ENCODE results near the gene REEP1. TPM values are rescaled to one million over a fixed set of nuclear protein-coding genes. Genes with fewer than 3 reads are reported as not detected.

Gene REEP1
- total and polyA plus RNA-seq, 9 of the 15 experiments (the other 6 are each of a cell fraction or from before 2014, with no cell fraction given), result 0.11 to 0.67 (median 0.13) TPM

DNA sequence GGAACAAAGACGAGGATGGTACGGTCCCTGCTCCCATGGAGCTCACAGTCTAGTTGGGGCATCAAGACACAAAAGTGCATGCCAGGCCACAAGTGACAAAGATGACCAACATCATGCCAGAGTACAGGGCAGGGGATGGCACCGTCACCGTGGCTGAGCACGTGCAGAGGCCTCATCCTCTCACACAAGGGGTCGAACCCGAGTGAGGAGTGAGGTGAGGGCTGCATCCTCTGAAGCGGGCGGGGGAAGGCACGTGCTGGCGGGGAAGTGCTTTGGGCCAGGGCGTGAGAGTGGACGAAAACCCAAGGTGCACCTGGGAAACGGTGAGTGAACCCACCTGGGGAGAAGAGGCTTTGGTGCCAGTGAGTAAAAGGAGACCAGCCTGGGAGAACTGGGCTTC, 97.2 kb downstream of the REEP1 start:
- Histone ChIP-seq H3K27me3 (ENCODE audit: control insufficient read depth in 2 of 2, insufficient read depth in 2 of 2, low read length in 2 of 2) (peaks cover 52 to 73% of the 10 kb centered on the region in 2 experiments), H3K4me2 (ENCODE audit: insufficient read depth, low read length) (no peak overlapping the region), H3K9ac (ENCODE audit: insufficient read depth in 1 of 2, low read depth in 2 of 2, low read length in 2 of 2) (no peak overlapping the region), H3K4me1 (replicated peaks in 1 of 2; ENCODE audit: control insufficient read depth in 2 of 2, insufficient read depth in 2 of 2, low read length in 2 of 2) (no peaks in the 10 kb centered on the region), H2AFZ (ENCODE audit: low read depth, low read length) (no peak overlapping the region), H3K9me3 (replicated peaks; ENCODE audit: control insufficient read depth, insufficient read depth, low read depth, low read length) (no peaks in the 10 kb centered on the region), H3K36me3 (ENCODE audit: control insufficient read depth, insufficient read depth, low read length) (no peaks in the 10 kb centered on the region), H3K9me1 (ENCODE audit: control insufficient read depth, insufficient read depth, low read length) (no peaks in the 10 kb centered on the region), H3K4me3 (no peak overlapping the region), H4K20me1 (replicated peaks; ENCODE audit: control insufficient read depth, insufficient read depth, low read length) (no peaks in the 10 kb centered on the region), H3K27ac (ENCODE audit: extremely low read depth, low read depth, low read length) (no peak overlapping the region), H3K79me2 (ENCODE audit: control insufficient read depth, insufficient read depth, low read length) (no peaks in the 10 kb centered on the region)
- in situ Hi-C loops (cut with MboI), result no loop called here
- TF ChIP-seq, protein P1, sequence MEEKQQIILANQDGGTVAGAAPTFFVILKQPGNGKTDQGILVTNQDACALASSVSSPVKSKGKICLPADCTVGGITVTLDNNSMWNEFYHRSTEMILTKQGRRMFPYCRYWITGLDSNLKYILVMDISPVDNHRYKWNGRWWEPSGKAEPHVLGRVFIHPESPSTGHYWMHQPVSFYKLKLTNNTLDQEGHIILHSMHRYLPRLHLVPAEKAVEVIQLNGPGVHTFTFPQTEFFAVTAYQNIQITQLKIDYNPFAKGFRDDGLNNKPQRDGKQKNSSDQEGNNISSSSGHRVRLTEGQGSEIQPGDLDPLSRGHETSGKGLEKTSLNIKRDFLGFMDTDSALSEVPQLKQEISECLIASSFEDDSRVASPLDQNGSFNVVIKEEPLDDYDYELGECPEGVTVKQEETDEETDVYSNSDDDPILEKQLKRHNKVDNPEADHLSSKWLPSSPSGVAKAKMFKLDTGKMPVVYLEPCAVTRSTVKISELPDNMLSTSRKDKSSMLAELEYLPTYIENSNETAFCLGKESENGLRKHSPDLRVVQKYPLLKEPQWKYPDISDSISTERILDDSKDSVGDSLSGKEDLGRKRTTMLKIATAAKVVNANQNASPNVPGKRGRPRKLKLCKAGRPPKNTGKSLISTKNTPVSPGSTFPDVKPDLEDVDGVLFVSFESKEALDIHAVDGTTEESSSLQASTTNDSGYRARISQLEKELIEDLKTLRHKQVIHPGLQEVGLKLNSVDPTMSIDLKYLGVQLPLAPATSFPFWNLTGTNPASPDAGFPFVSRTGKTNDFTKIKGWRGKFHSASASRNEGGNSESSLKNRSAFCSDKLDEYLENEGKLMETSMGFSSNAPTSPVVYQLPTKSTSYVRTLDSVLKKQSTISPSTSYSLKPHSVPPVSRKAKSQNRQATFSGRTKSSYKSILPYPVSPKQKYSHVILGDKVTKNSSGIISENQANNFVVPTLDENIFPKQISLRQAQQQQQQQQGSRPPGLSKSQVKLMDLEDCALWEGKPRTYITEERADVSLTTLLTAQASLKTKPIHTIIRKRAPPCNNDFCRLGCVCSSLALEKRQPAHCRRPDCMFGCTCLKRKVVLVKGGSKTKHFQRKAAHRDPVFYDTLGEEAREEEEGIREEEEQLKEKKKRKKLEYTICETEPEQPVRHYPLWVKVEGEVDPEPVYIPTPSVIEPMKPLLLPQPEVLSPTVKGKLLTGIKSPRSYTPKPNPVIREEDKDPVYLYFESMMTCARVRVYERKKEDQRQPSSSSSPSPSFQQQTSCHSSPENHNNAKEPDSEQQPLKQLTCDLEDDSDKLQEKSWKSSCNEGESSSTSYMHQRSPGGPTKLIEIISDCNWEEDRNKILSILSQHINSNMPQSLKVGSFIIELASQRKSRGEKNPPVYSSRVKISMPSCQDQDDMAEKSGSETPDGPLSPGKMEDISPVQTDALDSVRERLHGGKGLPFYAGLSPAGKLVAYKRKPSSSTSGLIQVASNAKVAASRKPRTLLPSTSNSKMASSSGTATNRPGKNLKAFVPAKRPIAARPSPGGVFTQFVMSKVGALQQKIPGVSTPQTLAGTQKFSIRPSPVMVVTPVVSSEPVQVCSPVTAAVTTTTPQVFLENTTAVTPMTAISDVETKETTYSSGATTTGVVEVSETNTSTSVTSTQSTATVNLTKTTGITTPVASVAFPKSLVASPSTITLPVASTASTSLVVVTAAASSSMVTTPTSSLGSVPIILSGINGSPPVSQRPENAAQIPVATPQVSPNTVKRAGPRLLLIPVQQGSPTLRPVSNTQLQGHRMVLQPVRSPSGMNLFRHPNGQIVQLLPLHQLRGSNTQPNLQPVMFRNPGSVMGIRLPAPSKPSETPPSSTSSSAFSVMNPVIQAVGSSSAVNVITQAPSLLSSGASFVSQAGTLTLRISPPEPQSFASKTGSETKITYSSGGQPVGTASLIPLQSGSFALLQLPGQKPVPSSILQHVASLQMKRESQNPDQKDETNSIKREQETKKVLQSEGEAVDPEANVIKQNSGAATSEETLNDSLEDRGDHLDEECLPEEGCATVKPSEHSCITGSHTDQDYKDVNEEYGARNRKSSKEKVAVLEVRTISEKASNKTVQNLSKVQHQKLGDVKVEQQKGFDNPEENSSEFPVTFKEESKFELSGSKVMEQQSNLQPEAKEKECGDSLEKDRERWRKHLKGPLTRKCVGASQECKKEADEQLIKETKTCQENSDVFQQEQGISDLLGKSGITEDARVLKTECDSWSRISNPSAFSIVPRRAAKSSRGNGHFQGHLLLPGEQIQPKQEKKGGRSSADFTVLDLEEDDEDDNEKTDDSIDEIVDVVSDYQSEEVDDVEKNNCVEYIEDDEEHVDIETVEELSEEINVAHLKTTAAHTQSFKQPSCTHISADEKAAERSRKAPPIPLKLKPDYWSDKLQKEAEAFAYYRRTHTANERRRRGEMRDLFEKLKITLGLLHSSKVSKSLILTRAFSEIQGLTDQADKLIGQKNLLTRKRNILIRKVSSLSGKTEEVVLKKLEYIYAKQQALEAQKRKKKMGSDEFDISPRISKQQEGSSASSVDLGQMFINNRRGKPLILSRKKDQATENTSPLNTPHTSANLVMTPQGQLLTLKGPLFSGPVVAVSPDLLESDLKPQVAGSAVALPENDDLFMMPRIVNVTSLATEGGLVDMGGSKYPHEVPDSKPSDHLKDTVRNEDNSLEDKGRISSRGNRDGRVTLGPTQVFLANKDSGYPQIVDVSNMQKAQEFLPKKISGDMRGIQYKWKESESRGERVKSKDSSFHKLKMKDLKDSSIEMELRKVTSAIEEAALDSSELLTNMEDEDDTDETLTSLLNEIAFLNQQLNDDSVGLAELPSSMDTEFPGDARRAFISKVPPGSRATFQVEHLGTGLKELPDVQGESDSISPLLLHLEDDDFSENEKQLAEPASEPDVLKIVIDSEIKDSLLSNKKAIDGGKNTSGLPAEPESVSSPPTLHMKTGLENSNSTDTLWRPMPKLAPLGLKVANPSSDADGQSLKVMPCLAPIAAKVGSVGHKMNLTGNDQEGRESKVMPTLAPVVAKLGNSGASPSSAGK (IDR thresholded peaks at IDR 0.05), result peak; percentile 14; the same call in 1 of the 2 replicates
- TF ChIP-seq, protein P2, sequence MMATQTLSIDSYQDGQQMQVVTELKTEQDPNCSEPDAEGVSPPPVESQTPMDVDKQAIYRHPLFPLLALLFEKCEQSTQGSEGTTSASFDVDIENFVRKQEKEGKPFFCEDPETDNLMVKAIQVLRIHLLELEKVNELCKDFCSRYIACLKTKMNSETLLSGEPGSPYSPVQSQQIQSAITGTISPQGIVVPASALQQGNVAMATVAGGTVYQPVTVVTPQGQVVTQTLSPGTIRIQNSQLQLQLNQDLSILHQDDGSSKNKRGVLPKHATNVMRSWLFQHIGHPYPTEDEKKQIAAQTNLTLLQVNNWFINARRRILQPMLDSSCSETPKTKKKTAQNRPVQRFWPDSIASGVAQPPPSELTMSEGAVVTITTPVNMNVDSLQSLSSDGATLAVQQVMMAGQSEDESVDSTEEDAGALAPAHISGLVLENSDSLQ (IDR thresholded peaks at IDR 0.05), result no peak
- ATAC-seq (no peak), FAIRE-seq (no peak), DNase-seq (ENCODE audit: extremely low read depth in 1 of 4, low spot score in 3 of 4) (no peak)
- CTCF ChIA-PET (ENCODE audit: low intra/inter-chr PET ratio), result no interaction called here
- no TSS peak for BruUV-seq (replicated peaks)
- intact Hi-C loops (cut with micrococcal nuclease), result loop anchor here (5.0 kb wide), 1 partner anchor 48 kb away; no protein-coding TSS in a partner anchor
- POLR2A ChIA-PET, result no interaction called here
- WGBS (ENCODE audit: insufficient coverage, low coverage, missing lambda C conversion rate), result 8% methylated on average over 14 of the region's 14 CpGs
